ENCODE data around the gene MEGF10. TPM values are rescaled to one million over a fixed set of nuclear protein-coding genes. Genes with fewer than 3 reads are reported as not detected.

MEGF10 gene
- polyA plus RNA-seq, 1 experiment, result not detected

GRCh38 chr5:127435821-127436220 lies 145.2 kb downstream of the MEGF10 start:
- no peaks in the 10 kb centered on the region for H3K27me3 ChIP-seq (ENCODE audit: control insufficient read depth, insufficient read depth, low read length)
- TF ChIP-seq, protein P1, sequence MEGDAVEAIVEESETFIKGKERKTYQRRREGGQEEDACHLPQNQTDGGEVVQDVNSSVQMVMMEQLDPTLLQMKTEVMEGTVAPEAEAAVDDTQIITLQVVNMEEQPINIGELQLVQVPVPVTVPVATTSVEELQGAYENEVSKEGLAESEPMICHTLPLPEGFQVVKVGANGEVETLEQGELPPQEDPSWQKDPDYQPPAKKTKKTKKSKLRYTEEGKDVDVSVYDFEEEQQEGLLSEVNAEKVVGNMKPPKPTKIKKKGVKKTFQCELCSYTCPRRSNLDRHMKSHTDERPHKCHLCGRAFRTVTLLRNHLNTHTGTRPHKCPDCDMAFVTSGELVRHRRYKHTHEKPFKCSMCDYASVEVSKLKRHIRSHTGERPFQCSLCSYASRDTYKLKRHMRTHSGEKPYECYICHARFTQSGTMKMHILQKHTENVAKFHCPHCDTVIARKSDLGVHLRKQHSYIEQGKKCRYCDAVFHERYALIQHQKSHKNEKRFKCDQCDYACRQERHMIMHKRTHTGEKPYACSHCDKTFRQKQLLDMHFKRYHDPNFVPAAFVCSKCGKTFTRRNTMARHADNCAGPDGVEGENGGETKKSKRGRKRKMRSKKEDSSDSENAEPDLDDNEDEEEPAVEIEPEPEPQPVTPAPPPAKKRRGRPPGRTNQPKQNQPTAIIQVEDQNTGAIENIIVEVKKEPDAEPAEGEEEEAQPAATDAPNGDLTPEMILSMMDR (IDR thresholded peaks at IDR 0.05; ENCODE audit: insufficient read depth, low read depth, low read length), result no peak
- ChIA-PET CTCF (no interaction called here), POLR2A (no interaction called here)
- no peaks in the 10 kb centered on the region for H3K36me3 ChIP-seq (ENCODE audit: control insufficient read depth, insufficient read depth, low read length)
- H3K4me3 ChIP-seq (ENCODE audit: low read depth, low read length), result no peak overlapping the region
- DNase-seq (ENCODE audit: low read depth), result no peak

GRCh38 chr5:127439644-127440043 lies 149.0 kb downstream of the MEGF10 start:
- ChIA-PET POLR2A (no interaction called here), CTCF (no interaction called here)
- DNase-seq (ENCODE audit: low read depth), result no peak
- no peaks in the 10 kb centered on the region for H3K36me3 ChIP-seq (ENCODE audit: control insufficient read depth, insufficient read depth, low read length)
- no peak overlapping the region for H3K4me3 ChIP-seq (ENCODE audit: low read depth, low read length)
- H3K27me3 ChIP-seq (ENCODE audit: control insufficient read depth, insufficient read depth, low read length), result no peaks in the 10 kb centered on the region
- TF ChIP-seq, protein P1 (IDR thresholded peaks at IDR 0.05; ENCODE audit: insufficient read depth, low read depth, low read length), result no peak

GRCh38 chr5:127440831-127441230 lies 150.2 kb downstream of the MEGF10 start:
- TF ChIP-seq, protein P1 (IDR thresholded peaks at IDR 0.05; ENCODE audit: insufficient read depth, low read depth, low read length), result no peak
- ChIA-PET POLR2A (no interaction called here), CTCF (interaction anchor here (0.8 to 1.5 kb wide), 4 partner anchors 11 to 146 kb away, joined by 3 to 4 read pairs (median 3); no protein-coding TSS in a partner anchor)
- Histone ChIP-seq H3K36me3 (ENCODE audit: control insufficient read depth, insufficient read depth, low read length) (no peaks in the 10 kb centered on the region), H3K27me3 (ENCODE audit: control insufficient read depth, insufficient read depth, low read length) (peaks cover 2% of the 10 kb centered on the region; the same call in 1 of the 2 replicates), H3K4me3 (ENCODE audit: low read depth, low read length) (no peak overlapping the region)
- no peak for DNase-seq (ENCODE audit: low read depth)

DNA sequence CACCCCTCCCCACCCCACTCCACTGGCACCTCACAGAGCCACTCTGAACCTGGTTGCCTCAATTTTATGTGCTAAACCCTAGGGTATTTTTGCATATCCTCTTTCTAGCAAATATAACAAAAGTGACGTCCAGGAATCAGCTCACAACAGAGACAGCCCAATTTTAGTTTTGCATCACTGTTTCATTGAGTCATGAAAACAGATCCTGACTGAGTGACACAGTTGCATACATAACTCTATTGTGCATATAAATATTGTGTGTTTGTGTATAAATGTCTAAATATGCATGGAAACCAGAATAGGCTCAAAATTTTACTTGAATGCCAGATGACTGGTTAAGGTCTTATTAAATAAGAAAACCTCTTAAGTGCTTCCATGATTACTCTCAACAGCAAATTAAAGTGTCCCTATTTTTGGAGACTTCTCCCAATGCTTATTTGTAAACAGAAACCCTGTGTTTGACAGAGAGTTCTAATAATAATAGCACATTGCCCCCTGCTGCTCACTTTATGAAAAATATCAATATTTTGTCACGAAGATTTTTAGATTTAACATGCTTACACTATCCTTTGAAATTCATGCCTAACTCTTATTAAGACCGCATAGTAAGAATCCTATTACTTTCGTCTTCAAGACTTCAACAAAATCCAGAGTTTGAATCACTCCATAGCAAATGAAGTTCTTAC lies 151.3 kb downstream of the MEGF10 start:
- CTCF ChIA-PET, result interaction anchor here (0.6 to 3.8 kb wide), 4 partner anchors 13 to 148 kb away, joined by 3 to 13 read pairs (median 4); no protein-coding TSS in a partner anchor
- POLR2A ChIA-PET, result no interaction called here
- no peak for DNase-seq (ENCODE audit: low read depth)
- Histone ChIP-seq H3K27me3 (ENCODE audit: control insufficient read depth, insufficient read depth, low read length) (peaks cover 2% of the 10 kb centered on the region; the same call in 1 of the 2 replicates), H3K4me3 (ENCODE audit: low read depth, low read length) (no peak overlapping the region), H3K36me3 (ENCODE audit: control insufficient read depth, insufficient read depth, low read length) (no peaks in the 10 kb centered on the region)
- TF ChIP-seq, protein P1 (IDR thresholded peaks at IDR 0.05; ENCODE audit: insufficient read depth, low read depth, low read length), result no peak

DNA sequence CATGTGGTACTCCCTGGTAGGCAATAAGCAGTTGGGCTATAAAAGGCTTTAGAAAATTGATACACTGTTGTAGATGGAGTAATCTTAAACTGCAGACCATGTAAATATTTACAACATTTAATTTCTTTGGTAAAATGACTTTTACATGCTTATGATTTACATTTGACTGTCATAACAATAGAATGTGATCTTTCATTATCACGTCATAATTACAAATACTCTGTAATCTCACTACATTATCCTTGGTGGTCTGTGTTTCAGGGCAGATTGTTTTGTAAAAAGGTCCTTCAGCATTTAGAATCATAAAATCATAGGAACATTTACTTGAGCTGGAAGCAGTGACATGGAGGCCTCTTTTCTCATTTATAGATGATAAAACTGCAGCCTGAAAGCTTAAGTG lies 153.6 kb downstream of the MEGF10 start:
- POLR2A ChIA-PET, result no interaction called here
- peaks cover 2% of the 10 kb centered on the region; the same call in 1 of the 2 replicates for H3K27me3 ChIP-seq (ENCODE audit: control insufficient read depth, insufficient read depth, low read length)
- H3K36me3 ChIP-seq (ENCODE audit: control insufficient read depth, insufficient read depth, low read length), result no peaks in the 10 kb centered on the region
- no peak overlapping the region for H3K4me3 ChIP-seq (ENCODE audit: low read depth, low read length)
- TF ChIP-seq, protein P1 (IDR thresholded peaks at IDR 0.05; ENCODE audit: insufficient read depth, low read depth, low read length), result no peak
- CTCF ChIA-PET, result interaction anchor here (1.2 to 3.8 kb wide), 2 partner anchors 11 to 23 kb away, joined by 4 to 13 read pairs; no protein-coding TSS in a partner anchor
- DNase-seq (ENCODE audit: low read depth), result no peak

Data from BJ (cell line).